PC-9 (cell line): ENCODE measurements around the gene ACAT2. TPM values are rescaled to one million over a fixed set of nuclear protein-coding genes. Genes with fewer than 3 reads are reported as not detected.

Source experiments
- BruUV-seq: library from RNA; stranded (reverse); fragments of 400-500 nt; replicated peaks from 2 replicates; lab custom pipeline; 2021; lab: Mats Ljungman, UMichigan
- CTCF ChIA-PET: fragments of 300-600 bp; sonication (Branson Sonifier 250); formaldehyde crosslinking; loops from one replicate; lab custom pipeline; 2022; ENCODE audit warnings: antibody characterized with exemption; lab: Charles Lee
- POLR2A ChIA-PET: fragments of 300-600 bp; sonication (Branson Sonifier 250); formaldehyde crosslinking; loops from one replicate; lab custom pipeline; 2022; ENCODE audit warnings: antibody characterized with exemption; ENCODE audit not compliant: unreplicated experiment; lab: Charles Lee
- DNase-seq, 2 experiments: peaks; one replicate each; pipeline versions ENCODE4 v3.0.0 to v3.0.0-alpha.2; 2015 to 2022; ENCODE audit warnings: mixed read lengths in 1 of 2
- H2AFZ ChIP-seq: fragments of 200-600 bp; sonication (generic); 2 replicates; pipeline ENCODE4 v1.8.1; 2017; ENCODE audit warnings: antibody characterized with exemption
- H3F3A ChIP-seq: fragments of 200-600 bp; sonication (generic); 2 replicates; pipeline ENCODE4 v1.8.1; 2017; ENCODE audit warnings: antibody characterized with exemption, mild to moderate bottlenecking, low read depth; ENCODE audit not compliant: insufficient read depth
- H3K27ac ChIP-seq: fragments of 200-600 bp; sonication (generic); 2 replicates; pipeline ENCODE4 v1.6.1; 2016; ENCODE audit warnings: mixed run types
- H3K27me3 ChIP-seq: fragments of 200-600 bp; sonication (generic); 2 replicates; pipeline ENCODE4 v1.6.1; 2016; ENCODE audit warnings: low read depth, mixed run types; ENCODE audit not compliant: insufficient read depth
- H3K36me3 ChIP-seq: fragments of 200-600 bp; sonication (generic); 2 replicates; pipeline ENCODE4 v1.6.1; 2016; ENCODE audit warnings: low read depth, mixed run types
- H3K4me1 ChIP-seq: fragments of 200-600 bp; sonication (generic); replicated peaks from 2 replicates; pipeline ENCODE4 v1.6.1; 2016; ENCODE audit warnings: mixed run types; ENCODE audit not compliant: insufficient read depth
- H3K4me2 ChIP-seq: fragments of 200-600 bp; sonication (generic); 2 replicates; pipeline ENCODE4 v1.6.1; 2017; ENCODE audit warnings: mixed run types
- H3K4me3 ChIP-seq: fragments of 200-600 bp; sonication (generic); 2 replicates; pipeline ENCODE4 v1.6.1; 2016; ENCODE audit warnings: mixed run types
- H3K79me2 ChIP-seq: fragments of 200-600 bp; sonication (generic); 2 replicates; pipeline ENCODE4 v1.6.1; 2017; ENCODE audit warnings: low read depth, mixed run types
- H3K9me2 ChIP-seq: fragments of 200-600 bp; sonication (generic); 2 replicates; pipeline ENCODE4 v1.8.1; 2017; ENCODE audit warnings: mild to moderate bottlenecking; ENCODE audit not compliant: insufficient read depth
- H3K9me3 ChIP-seq: fragments of 200-600 bp; sonication (generic); 2 replicates; pipeline ENCODE4 v1.8.1; 2016; ENCODE audit warnings: low read depth; ENCODE audit not compliant: insufficient read depth
- H4K20me1 ChIP-seq: fragments of 200-600 bp; sonication (generic); 2 replicates; pipeline ENCODE4 v1.8.1; 2017; ENCODE audit not compliant: insufficient read depth
- EZH2 ChIP-seq: fragments of 200-600 bp; sonication (generic); IDR thresholded peaks from 2 replicates; pipeline ENCODE4 v1.8.0; 2017; ENCODE audit warnings: antibody characterized with exemption, low read depth
- intact Hi-C: fragments of 100-400 bp; cut with micrococcal nuclease; formaldehyde crosslinking; loops from one replicate; pipeline ENCODE4 v1.10.0; 2022; ENCODE audit not compliant: unreplicated experiment
- total RNA-seq: library from RNA; stranded (reverse); gene quantifications from 2 replicates; pipeline ENCODE4 v1.2.3, GENCODE V29; 2021
- TF ChIP-seq, protein P1 (sequence below): fragments of 200-600 bp; sonication (generic); conservative IDR thresholded peaks from 2 replicates; pipeline ENCODE4 v1.6.1; 2017; ENCODE audit warnings: mixed run types, antibody characterized with exemption, mild to moderate bottlenecking, moderate library complexity

ACAT2 gene
- total RNA-seq, 1 experiment from 2014 or later = 71.0 TPM

DNA sequence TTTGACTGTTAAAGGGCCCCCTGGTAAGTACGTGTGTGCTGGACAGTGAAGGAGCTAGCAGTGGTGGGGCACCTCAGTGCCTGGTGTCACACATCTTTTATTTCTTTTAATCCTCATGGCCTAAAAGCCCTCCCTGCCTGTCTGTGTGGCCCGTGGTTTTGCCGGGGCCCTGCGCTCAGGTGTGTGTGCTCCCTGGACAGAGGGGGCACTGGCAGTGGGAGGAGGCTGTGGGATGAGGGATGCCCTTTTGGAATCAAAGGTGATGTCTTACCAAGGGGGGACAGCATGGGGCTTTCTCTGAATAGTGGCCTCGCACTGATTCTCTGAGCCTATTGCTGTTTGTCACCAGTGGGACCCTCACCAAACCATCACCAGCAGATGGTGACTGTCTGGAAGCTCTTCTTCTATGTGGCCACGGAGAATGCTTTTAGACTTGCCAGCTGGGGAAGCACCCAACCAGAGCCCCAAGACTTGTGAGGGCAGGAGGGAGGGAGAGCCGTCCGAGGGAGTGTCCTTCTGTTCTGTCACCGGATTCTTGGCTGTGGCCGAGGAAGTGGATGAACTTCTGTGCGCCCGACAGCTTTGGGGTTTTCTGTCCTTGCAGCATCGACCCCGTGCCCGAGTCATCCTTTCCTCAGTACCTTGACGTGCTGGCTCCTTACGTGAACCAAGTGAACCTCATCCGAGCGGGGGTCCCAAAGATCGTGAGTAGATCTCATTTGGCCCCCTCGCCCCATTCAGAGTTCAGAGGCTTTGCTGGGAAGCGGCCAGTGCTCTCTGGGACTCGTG is 56.3 kb downstream of the ACAT2 start:
- no peak overlapping the region for H3K27ac ChIP-seq
- no peaks in the 10 kb centered on the region for H3F3A ChIP-seq
- no peaks in the 10 kb centered on the region for H3K79me2 ChIP-seq
- DNase-seq = no peak
- no peak overlapping the region for H2AFZ ChIP-seq
- H3K4me2 ChIP-seq = no peak overlapping the region
- no peaks in the 10 kb centered on the region for H4K20me1 ChIP-seq
- TF ChIP-seq, protein P1, sequence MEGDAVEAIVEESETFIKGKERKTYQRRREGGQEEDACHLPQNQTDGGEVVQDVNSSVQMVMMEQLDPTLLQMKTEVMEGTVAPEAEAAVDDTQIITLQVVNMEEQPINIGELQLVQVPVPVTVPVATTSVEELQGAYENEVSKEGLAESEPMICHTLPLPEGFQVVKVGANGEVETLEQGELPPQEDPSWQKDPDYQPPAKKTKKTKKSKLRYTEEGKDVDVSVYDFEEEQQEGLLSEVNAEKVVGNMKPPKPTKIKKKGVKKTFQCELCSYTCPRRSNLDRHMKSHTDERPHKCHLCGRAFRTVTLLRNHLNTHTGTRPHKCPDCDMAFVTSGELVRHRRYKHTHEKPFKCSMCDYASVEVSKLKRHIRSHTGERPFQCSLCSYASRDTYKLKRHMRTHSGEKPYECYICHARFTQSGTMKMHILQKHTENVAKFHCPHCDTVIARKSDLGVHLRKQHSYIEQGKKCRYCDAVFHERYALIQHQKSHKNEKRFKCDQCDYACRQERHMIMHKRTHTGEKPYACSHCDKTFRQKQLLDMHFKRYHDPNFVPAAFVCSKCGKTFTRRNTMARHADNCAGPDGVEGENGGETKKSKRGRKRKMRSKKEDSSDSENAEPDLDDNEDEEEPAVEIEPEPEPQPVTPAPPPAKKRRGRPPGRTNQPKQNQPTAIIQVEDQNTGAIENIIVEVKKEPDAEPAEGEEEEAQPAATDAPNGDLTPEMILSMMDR = no peak
- TF ChIP-seq EZH2 = no peak
- no peaks in the 10 kb centered on the region for H3K4me1 ChIP-seq
- intact Hi-C loops = no loop called here
- no peaks in the 10 kb centered on the region for H3K9me2 ChIP-seq
- ChIA-PET CTCF (no interaction called here), POLR2A (no interaction called here)
- H3K4me3 ChIP-seq = no peak overlapping the region
- BruUV-seq = no TSS peak
- H3K9me3 ChIP-seq = no peaks in the 10 kb centered on the region
- peaks cover 42% of the 10 kb centered on the region for H3K27me3 ChIP-seq
- no peaks in the 10 kb centered on the region for H3K36me3 ChIP-seq

DNA sequence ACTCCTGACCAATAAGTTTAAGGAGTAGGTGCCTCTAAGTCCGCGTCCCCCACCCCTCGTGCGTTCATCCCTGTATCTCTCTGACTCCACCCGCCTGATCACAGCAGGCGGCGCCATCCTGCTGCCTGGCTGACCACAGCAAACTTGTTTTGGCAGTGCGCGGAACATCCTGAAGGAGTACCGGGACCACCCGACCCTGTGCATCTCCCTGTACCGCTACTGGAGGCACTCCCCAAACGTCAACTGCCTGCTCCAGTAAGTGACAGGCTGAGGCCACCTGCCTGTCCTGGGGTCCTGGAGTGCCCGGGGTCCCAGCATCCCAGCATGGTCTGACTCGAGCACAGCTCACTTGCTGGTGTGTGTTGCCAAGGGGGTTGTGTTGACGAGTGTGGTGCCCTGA is 57.3 kb downstream of the ACAT2 start:
- TF ChIP-seq, protein P1 = no peak
- no peak for TF ChIP-seq EZH2
- ChIA-PET POLR2A (no interaction called here), CTCF (no interaction called here)
- Histone ChIP-seq H3K4me3 (no peak overlapping the region), H2AFZ (no peak overlapping the region), H3K9me3 (no peaks in the 10 kb centered on the region), H3K4me1 (no peaks in the 10 kb centered on the region), H3K27me3 (peaks cover 44% of the 10 kb centered on the region), H4K20me1 (no peaks in the 10 kb centered on the region), H3K9me2 (no peaks in the 10 kb centered on the region), H3K4me2 (no peak overlapping the region), H3K27ac (no peak overlapping the region), H3F3A (no peaks in the 10 kb centered on the region), H3K36me3 (no peaks in the 10 kb centered on the region), H3K79me2 (no peaks in the 10 kb centered on the region)
- intact Hi-C loops = no loop called here
- BruUV-seq = no TSS peak
- DNase-seq = no peak

DNA sequence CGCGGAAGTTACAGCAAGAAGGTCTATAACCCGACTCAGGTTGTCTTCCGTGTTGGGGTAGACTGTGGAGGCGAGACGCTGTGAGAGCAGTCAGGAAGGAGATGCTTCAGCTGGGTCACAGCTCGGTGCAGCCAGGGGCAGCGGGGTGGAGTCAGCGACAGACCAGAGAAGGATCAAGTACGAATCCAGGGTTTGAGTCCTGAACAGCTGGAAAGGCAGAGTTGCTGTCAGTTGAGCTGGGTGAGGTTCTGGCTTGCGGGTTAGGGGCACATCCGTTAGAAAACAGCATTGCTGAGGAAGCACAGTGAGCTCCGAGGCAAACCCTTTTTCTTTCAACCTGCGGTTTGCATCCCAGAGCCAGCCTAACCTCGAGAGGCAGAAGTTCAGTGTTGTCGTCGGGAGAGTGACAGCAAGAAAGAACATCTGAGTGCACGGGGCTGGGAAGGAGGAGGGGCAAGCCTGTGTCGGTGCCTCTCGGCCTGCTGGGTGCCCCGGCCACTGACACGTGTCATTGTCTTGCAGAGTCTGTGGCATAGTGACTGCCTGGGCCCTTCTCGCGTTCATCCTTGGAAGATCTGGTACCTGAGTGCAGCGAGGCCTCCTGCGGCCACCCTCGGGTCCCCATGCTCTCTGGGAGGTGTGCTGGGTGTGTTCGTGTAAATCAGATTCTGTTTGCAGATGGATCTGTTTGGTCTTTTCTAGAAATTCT is 58.2 kb downstream of the ACAT2 start:
- no peaks in the 10 kb centered on the region for H3F3A ChIP-seq
- H3K27me3 ChIP-seq = peaks cover 46% of the 10 kb centered on the region

More for the DNA sequence above, 58.2 kb downstream of the ACAT2 start:
- no peaks in the 10 kb centered on the region for H3K4me1 ChIP-seq
- no peaks in the 10 kb centered on the region for H3K36me3 ChIP-seq
- TF ChIP-seq, protein P1 = no peak
- TF ChIP-seq EZH2 = no peak
- no peaks in the 10 kb centered on the region for H4K20me1 ChIP-seq
- intact Hi-C loops = no loop called here
- H3K9me3 ChIP-seq = no peaks in the 10 kb centered on the region
- BruUV-seq = no TSS peak
- H3K4me2 ChIP-seq = no peak overlapping the region
- no peak overlapping the region for H2AFZ ChIP-seq
- DNase-seq = no peak
- CTCF ChIA-PET = no interaction called here
- H3K9me2 ChIP-seq = no peaks in the 10 kb centered on the region
- no peak overlapping the region for H3K27ac ChIP-seq
- POLR2A ChIA-PET = no interaction called here
- H3K4me3 ChIP-seq = no peak overlapping the region
- H3K79me2 ChIP-seq = no peaks in the 10 kb centered on the region
